Stimulated activated CD4-positive, alpha-beta T cell treated with anti-CD3 and anti-CD28 coated beads, Interleukin-4, amount 100 ng/mL, for 48 hours (primary cell): ENCODE data around the gene PLXDC2.

Experiments
- DNase-seq, 2 donors: peaks; one replicate each; pipeline ENCODE4 v3.0.0-alpha.2; 2020; ENCODE audit warnings: low read depth in 2 of 2

PLXDC2 gene

DNA sequence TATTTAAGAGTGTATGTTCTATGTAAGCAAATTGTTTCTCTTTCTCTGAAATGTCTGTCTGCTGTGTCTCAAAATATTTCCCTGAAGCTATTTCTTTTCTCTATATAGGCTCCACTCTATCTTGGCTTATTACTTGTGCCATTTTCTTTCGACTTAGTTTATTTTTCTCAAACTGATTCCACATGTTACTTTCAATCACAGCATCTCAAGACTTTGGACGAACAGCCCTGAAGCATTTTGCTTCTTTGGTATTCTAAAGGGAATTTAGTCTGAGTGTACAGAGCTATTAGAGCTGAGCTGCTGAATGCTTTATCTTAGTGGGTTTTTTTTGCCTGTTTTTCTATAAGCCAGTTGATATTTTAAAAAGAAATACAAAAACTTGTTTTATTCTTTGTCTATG lies 95.7 kb downstream of the PLXDC2 start:
- DNase-seq = no peak

- DNase-seq = no peak
Measured at GRCh38 chr10:19913987-19914386, 97.8 kb downstream of the PLXDC2 start.

GRCh38 chr10:19915125-19915524 lies 98.9 kb downstream of the PLXDC2 start:
- DNase-seq = no peak

DNA sequence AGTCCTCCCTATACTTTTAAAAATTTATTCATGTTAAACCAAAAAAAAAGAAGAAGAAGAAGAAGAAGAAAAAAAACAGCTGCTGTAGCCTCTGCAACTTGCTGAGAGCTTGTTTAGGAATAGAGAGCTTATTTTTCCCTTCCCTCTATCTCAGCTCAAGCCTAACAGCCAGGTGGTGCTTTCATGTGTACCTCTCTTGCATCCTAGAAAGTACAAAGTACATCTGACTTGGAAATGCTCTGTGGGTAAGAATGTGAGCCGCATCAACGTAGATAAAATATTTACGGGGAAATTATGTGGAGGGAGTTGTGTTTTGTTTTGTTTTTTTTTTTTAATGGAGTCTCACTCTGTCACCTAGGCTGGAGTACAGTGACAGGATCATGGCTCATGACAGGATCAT lies 99.6 kb downstream of the PLXDC2 start:
- no peak for DNase-seq

- DNase-seq = no peak
Measured at GRCh38 chr10:19917751-19918478, 101.7 kb downstream of the PLXDC2 start.

GRCh38 chr10:19918794-19919193 lies 102.6 kb downstream of the PLXDC2 start:
- no peak for DNase-seq

- no peak for DNase-seq
Measured at GRCh38 chr10:19919671-19920070, 103.4 kb downstream of the PLXDC2 start.

- no peak for DNase-seq
Measured at GRCh38 chr10:19920075-19920726, 104.0 kb downstream of the PLXDC2 start.

DNA sequence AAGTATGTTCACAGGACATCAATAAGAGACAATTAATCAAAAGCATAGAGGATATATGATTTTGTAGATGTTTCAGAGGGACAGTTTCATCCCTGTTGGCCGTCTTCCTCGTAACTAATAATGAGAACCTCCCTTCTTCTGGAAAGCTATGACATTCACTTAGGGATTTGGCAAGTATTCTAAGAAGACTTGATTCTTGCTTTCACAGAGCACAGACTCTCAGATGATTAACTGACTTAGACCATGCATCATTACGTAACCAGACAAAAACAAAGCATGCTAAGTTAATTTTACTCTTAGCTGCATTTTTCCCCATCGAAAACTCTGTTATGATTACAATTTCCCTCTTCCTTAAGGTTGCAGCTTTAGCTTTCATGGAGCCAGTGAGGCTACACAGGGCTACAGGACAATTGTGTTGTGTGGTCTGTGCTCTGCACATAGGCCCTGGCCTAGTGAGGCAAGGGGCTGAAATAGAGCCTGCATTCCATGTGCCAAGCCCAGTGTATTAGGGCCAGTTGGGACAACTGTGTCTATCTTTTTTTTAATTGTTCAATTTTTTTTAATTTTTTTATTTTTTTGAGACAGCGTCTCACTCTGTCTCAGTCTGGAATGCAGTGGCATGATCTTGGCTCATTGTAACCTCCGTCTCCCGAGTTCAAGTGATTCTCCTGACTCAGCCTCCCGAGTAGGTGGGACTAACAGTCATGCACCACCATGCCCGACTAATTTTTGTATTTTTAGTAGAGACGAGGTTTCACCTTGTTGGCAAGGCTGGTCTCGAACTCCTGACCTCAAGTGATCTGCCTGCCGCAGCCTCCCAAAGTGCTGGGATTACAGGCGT lies 105.3 kb downstream of the PLXDC2 start:
- no peak for DNase-seq

- no peak for DNase-seq
Measured at GRCh38 chr10:19922236-19922963, 106.2 kb downstream of the PLXDC2 start.

- no peak for DNase-seq
Measured at GRCh38 chr10:19925064-19925463, 108.8 kb downstream of the PLXDC2 start.

- no peak for DNase-seq
Measured at GRCh38 chr10:19928936-19929335, 112.7 kb downstream of the PLXDC2 start.

DNA sequence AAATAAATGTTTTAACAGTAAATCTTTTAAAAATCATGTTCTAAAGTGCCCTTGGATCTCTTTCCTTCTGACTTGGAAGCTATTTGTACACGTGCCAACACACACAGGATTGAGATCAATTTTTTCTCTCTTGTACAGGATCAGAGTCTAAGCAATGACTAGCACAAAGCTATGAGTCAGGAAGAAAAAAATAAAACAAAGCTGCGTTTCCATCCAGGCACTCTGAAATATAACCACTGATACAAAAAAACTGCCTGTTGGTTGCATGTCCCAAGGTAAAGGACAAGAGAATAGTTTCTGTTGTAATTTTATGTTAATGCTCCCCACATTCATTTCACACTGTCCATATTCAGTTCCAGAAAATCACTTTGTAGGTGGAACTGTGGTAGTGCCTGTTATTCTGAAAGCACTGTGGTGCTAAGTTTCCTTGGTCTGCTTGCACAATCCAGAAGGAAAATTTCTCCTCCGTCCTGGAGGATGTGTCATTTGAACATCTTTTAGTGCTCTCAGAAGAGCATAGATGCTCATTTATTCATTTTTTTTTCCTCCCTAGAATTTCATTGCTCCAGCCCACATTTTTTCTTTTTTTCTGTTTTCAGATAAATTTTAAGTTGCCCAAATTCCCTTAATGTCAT lies 113.4 kb downstream of the PLXDC2 start:
- DNase-seq = no peak

- no peak for DNase-seq
Measured at GRCh38 chr10:19930936-19931893, 115.0 kb downstream of the PLXDC2 start.

GRCh38 chr10:19931894-19932590 lies 115.8 kb downstream of the PLXDC2 start:
- DNase-seq = no peak

- no peak for DNase-seq
Measured at GRCh38 chr10:19932806-19933371, 116.7 kb downstream of the PLXDC2 start.

DNA sequence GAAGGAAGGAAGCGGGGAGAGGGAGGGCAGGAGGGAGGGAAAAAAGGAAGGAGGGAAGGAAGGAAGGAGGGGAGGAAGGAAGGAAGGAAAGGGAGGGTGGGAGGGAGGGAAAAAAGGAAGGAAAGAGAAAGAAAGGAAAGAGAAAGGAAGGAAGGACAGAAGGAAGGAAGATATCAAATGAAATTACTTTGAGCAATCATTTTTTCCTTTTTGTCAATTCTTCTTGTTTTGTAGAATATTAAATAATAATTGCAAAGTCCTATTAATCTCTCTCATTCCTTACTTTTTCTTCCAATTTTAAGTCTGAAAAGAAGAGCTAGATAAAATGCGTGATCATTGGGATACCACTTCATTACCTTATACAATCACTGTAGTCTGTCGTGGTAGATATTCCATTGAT lies 117.5 kb downstream of the PLXDC2 start:
- DNase-seq = no peak

GRCh38 chr10:19935176-19935575 lies 118.9 kb downstream of the PLXDC2 start:
- DNase-seq = no peak

GRCh38 chr10:19936289-19936688 lies 120.1 kb downstream of the PLXDC2 start:
- no peak for DNase-seq
